HepG2 (cell line): ENCODE measurements around the gene EFL1. TPM values are rescaled to one million over a fixed set of nuclear protein-coding genes. Genes with fewer than 3 reads are reported as not detected.

Experiments used
- ATAC-seq: fragments of 200-7000 bp; cut with Tn5 transposase; 3 replicates; pipeline ENCODE4 v1.9.1; 2020; ENCODE audit warnings: mild to moderate bottlenecking, moderate library complexity
- BruUV-seq: library from RNA; stranded (reverse); fragments of 400-500 nt; replicated peaks from 2 replicates; lab custom pipeline; 2021; lab: Mats Ljungman, UMichigan
- CTCF ChIA-PET: fragments of 300-600 bp; formaldehyde crosslinking; extraction: SDS; loops from one replicate; lab custom pipeline; 2021; ENCODE audit warnings: low total read pairs, inconsistent platforms, low intra/inter-chr PET ratio; lab: Yijun Ruan, JAX
- POLR2A ChIA-PET: fragments of 350-600 bp; sonication (Branson Sonifier 250); formaldehyde crosslinking; loops from one replicate; lab custom pipeline; 2020; ENCODE audit warnings: antibody characterized with exemption, inconsistent platforms; lab: Yijun Ruan, JAX
- DNase-seq: peaks from one replicate; pipeline ENCODE4 v3.0.0-alpha.2; 2015; ENCODE audit warnings: low spot score
- FAIRE-seq: peaks from 3 replicates; lab custom pipeline; 2011; peaks lifted over from hg19 to GRCh38; lab: Jason Lieb, UNC
- H2AFZ ChIP-seq: one replicate; pipeline ENCODE4 v1.6.1; 2011; ENCODE audit warnings: low read length, inconsistent platforms
- H3K27ac ChIP-seq: fragments of 300-600 bp; 3 replicates; pipeline ENCODE4 v1.8.0; 2011; ENCODE audit warnings: mixed run types, mild to moderate bottlenecking, mixed read lengths, low read length, inconsistent platforms; ENCODE audit not compliant: insufficient read depth; ENCODE audit errors: extremely low read length
- H3K27me3 ChIP-seq, 2 experiments: fragments of 200-600 bp in 1 of 2; 2 replicates in 1 of 2; 3 replicates in 1 of 2; pipeline versions ENCODE4 v1.6.0 to v1.8.0; 2011; ENCODE audit warnings: low read length in 2 of 2, mild to moderate bottlenecking in 2 of 2, moderate library complexity in 2 of 2, inconsistent platforms in 1 of 2; ENCODE audit not compliant: insufficient read depth in 2 of 2, control insufficient read depth in 1 of 2
- H3K36me3 ChIP-seq, 2 experiments: fragments of 200-600 bp in 1 of 2; replicated peaks in 1 of 2; 2 replicates in 1 of 2; 3 replicates in 1 of 2; pipeline versions ENCODE4 v1.5.1 to v1.8.0; 2011; ENCODE audit warnings: low read length in 2 of 2, inconsistent platforms in 1 of 2; ENCODE audit not compliant: insufficient read depth in 2 of 2, control insufficient read depth in 1 of 2
- H3K4me1 ChIP-seq: 2 replicates; pipeline ENCODE4 v1.5.1; 2012; ENCODE audit warnings: low read length, inconsistent platforms; ENCODE audit not compliant: insufficient read depth
- H3K4me2 ChIP-seq: 2 replicates; pipeline ENCODE4 v1.6.0; 2011; ENCODE audit warnings: low read depth, low read length, inconsistent platforms
- H3K4me3 ChIP-seq, 3 experiments: fragments of 200-600 bp in 1 of 3; sonication (generic), shearing (Covaris generic) in 1 of 3; replicated peaks in 1 of 3; 2 replicates each; pipeline ENCODE4 v1.5.1; 2011 to 2016; ENCODE audit warnings: low read length in 3 of 3, inconsistent platforms in 2 of 3, low read depth in 2 of 3, mild to moderate bottlenecking in 2 of 3, control low read depth in 1 of 3, mixed read lengths in 1 of 3; ENCODE audit not compliant: insufficient read depth in 1 of 3
- H3K79me2 ChIP-seq: one replicate; pipeline ENCODE4 v1.6.1; 2011; ENCODE audit warnings: low read length, inconsistent platforms; ENCODE audit not compliant: insufficient read depth
- H3K9ac ChIP-seq: 2 replicates; pipeline ENCODE4 v1.6.0; 2011; ENCODE audit warnings: mild to moderate bottlenecking, low read depth, low read length, inconsistent platforms; ENCODE audit not compliant: insufficient read depth
- H3K9me3 ChIP-seq: 2 replicates; pipeline ENCODE4 v1.5.1; 2012; ENCODE audit warnings: mild to moderate bottlenecking, low read length
- H4K20me1 ChIP-seq: 2 replicates; pipeline ENCODE4 v1.6.0; 2011; ENCODE audit warnings: inconsistent platforms, mild to moderate bottlenecking, low read length, moderate library complexity; ENCODE audit not compliant: insufficient read depth
- EP300 ChIP-seq, 3 experiments: sonication (generic) in 1 of 3; formaldehyde crosslinking in 1 of 3; IDR thresholded peaks; 2 replicates each; pipeline versions ENCODE4 v1.5.1 to v1.6.1; 2011 to 2020; ENCODE audit warnings: low read depth in 2 of 3, low read length in 2 of 3, borderline replicate concordance in 1 of 3, improper control_type of control experiment in 1 of 3, mild to moderate bottlenecking in 1 of 3, missing genetic modification reagents in 1 of 3, moderate library complexity in 1 of 3
- FOXP1 ChIP-seq, 2 experiments: fragments of 450-650 bp in 1 of 2; IDR thresholded peaks; 2 replicates each; pipeline ENCODE4 v1.6.1; 2017 to 2018; ENCODE audit warnings: antibody characterized with exemption in 1 of 2
- HNRNPL ChIP-seq: fragments of 200-400 bp; formaldehyde crosslinking; IDR thresholded peaks from 2 replicates; pipeline ENCODE4 v1.6.1; 2017; ENCODE audit warnings: mild to moderate bottlenecking, low read depth, low read length
- MAFF ChIP-seq: IDR thresholded peaks from 2 replicates; pipeline ENCODE4 v1.6.1; 2011; ENCODE audit warnings: low read depth, low read length, improper control_type of control experiment
- NFATC3 ChIP-seq: sonication (generic); formaldehyde crosslinking; IDR thresholded peaks from 2 replicates; pipeline ENCODE4 v1.5.1; 2020; ENCODE audit warnings: mild to moderate bottlenecking, missing genetic modification reagents
- SCMH1 ChIP-seq: sonication (generic); formaldehyde crosslinking; IDR thresholded peaks from 2 replicates; pipeline ENCODE4 v1.9.0; 2021; ENCODE audit warnings: missing genetic modification reagents, mild to moderate bottlenecking, borderline replicate concordance
- SNRNP70 ChIP-seq: fragments of 200-400 bp; formaldehyde crosslinking; IDR thresholded peaks from 2 replicates; pipeline ENCODE4 v1.6.1; 2017; ENCODE audit warnings: mild to moderate bottlenecking, low read depth, low read length, moderate library complexity
- SP140L ChIP-seq: sonication (generic); formaldehyde crosslinking; IDR thresholded peaks from 2 replicates; pipeline ENCODE4 v1.4.0; 2020; ENCODE audit warnings: missing genetic modification reagents, borderline replicate concordance
- TBX2 ChIP-seq: sonication (generic); formaldehyde crosslinking; IDR thresholded peaks from 2 replicates; pipeline ENCODE4 v1.5.0; 2020; ENCODE audit warnings: missing genetic modification reagents, mild to moderate bottlenecking, borderline replicate concordance
- ZBTB7A ChIP-seq: sonication (generic); formaldehyde crosslinking; IDR thresholded peaks from 2 replicates; pipeline ENCODE4 v1.8.0; 2022; ENCODE audit warnings: mild to moderate bottlenecking, missing genetic modification reagents
- ZFP82 ChIP-seq: sonication (generic); formaldehyde crosslinking; IDR thresholded peaks from 2 replicates; pipeline ENCODE4 v1.5.1; 2020; ENCODE audit warnings: mild to moderate bottlenecking, missing genetic modification reagents, borderline replicate concordance
- ZFY ChIP-seq: sonication (generic); formaldehyde crosslinking; IDR thresholded peaks from 2 replicates; pipeline ENCODE4 v1.4.0; 2020; ENCODE audit warnings: missing genetic modification reagents
- ZNF331 ChIP-seq: sonication (generic); formaldehyde crosslinking; IDR thresholded peaks from 2 replicates; pipeline ENCODE4 v1.4.0; 2020; ENCODE audit warnings: missing genetic modification reagents
- ZNF34 ChIP-seq: sonication (generic); formaldehyde crosslinking; IDR thresholded peaks from 2 replicates; pipeline ENCODE4 v1.4.0; 2020; ENCODE audit warnings: mild to moderate bottlenecking, missing genetic modification reagents, borderline replicate concordance
- ZNF562 ChIP-seq: sonication (generic); formaldehyde crosslinking; IDR thresholded peaks from 2 replicates; pipeline ENCODE4 v1.8.0; 2022; ENCODE audit warnings: missing genetic modification reagents, borderline replicate concordance
- ZNF709 ChIP-seq: sonication (generic); formaldehyde crosslinking; IDR thresholded peaks from 2 replicates; pipeline ENCODE4 v1.5.0; 2020; ENCODE audit warnings: mild to moderate bottlenecking, missing genetic modification reagents
- WGBS: methylation state at CpG from one replicate; pipeline ENCODE4 v1.1.6; 2017; ENCODE audit warnings: low lambda C conversion rate; 5-methylcytosine and 5-hydroxymethylcytosine counted together
- in situ Hi-C: cut with HindIII; loops from 2 replicates; pipeline ENCODE4 v1.10.0; 2017; ENCODE audit warnings: low pct_unique_long_range_greater_than_20kb; ENCODE audit not compliant: extremely low pct_ligation_motif_present
- intact Hi-C: fragments of 100-400 bp; cut with micrococcal nuclease; formaldehyde crosslinking; loops from one replicate; pipeline ENCODE4 v1.10.0; 2022; ENCODE audit not compliant: unreplicated experiment
- polyA plus RNA-seq, 8 experiments: library from polyadenylated mRNA; depleted of rRNA in 3 of 8; stranded (reverse) in 7 of 8; unstranded in 1 of 8; fragments of >200 nt; fragmentation: Illumina TruSeq in 4 of 8; extraction: Trizol in 4 of 8; gene quantifications; 2 replicates each; pipeline versions ENCODE4 v1.2.1 to v1.2.3, GENCODE V29; 2011 to 2016; ENCODE audit warnings: low read depth in 4 of 8, missing spikeins in 1 of 8, mixed read lengths in 1 of 8; ENCODE audit not compliant: insufficient read depth in 1 of 8
- total RNA-seq, 5 experiments: library from RNA; depleted of rRNA; stranded (reverse); fragments of >200 nt; fragmentation: Illumina TruSeq; extraction: Trizol; gene quantifications; 2 replicates each; pipeline ENCODE4 v1.2.3, GENCODE V29; 2016; ENCODE audit warnings: low read depth in 1 of 5
- TF ChIP-seq, protein P1 (sequence below): IDR thresholded peaks from 2 replicates; pipeline ENCODE4 v1.6.1; 2016; ENCODE audit warnings: missing compliant biosample characterization, missing genetic modification reagents, borderline replicate concordance
- TF ChIP-seq, protein P2 (sequence below): sonication (generic); formaldehyde crosslinking; IDR thresholded peaks from 2 replicates; pipeline ENCODE4 v1.5.1; 2020; ENCODE audit warnings: mild to moderate bottlenecking, moderate library complexity, missing genetic modification reagents
- TF ChIP-seq, protein P3 (sequence below): fragments of 450-650 bp; IDR thresholded peaks from 2 replicates; pipeline ENCODE4 v1.6.1; 2017; ENCODE audit warnings: mild to moderate bottlenecking

The EFL1 gene
- total and polyA plus RNA-seq, 2 of the 13 experiments (the other 11 are each of a cell fraction or from before 2014, with no cell fraction given), result 6.4 to 12.0 TPM

DNA sequence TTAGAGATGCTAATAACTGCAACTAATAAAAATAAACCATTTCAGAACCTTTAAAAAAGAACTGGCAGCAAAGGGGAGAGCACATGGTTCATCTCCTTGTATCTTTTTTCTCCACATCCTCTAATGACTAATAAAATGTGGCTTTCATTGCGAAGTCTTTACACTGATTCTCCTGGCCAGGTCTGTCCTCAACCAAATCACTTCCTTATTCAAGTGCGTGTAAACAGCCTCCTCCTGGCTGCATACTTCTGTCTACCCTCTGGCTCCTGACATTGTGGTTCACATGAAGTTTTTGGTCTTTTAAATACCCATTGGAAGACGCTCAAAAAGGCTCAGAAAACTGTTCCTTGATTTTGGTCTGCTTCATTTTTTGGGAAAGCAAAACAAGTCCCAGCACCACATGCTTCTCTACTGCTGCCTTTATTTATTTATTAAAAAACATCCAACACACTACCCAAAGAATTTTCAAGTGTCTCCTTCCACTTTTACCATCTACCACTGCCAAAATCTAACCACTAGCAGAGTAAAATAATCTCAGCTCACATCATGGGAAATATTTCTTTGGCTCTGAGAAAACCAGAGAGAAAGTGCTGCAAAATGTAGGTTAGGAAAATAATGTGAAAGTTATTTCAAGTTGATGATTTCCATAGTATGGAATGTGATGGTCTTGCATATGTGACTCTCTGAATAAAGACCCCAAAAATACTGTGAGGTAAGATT is 85.1 kb downstream of the EFL1 start:
- no peak overlapping the region for H2AFZ ChIP-seq
- no peak overlapping the region for H3K4me3 ChIP-seq
- no TSS peak for BruUV-seq
- no peaks in the 10 kb centered on the region for H3K36me3 ChIP-seq
- H3K79me2 ChIP-seq, result no peaks in the 10 kb centered on the region
- no peak overlapping the region for H3K27ac ChIP-seq
- POLR2A ChIA-PET, result no interaction called here
- intact Hi-C loops, result no loop called here
- H4K20me1 ChIP-seq, result no peaks in the 10 kb centered on the region
- H3K4me1 ChIP-seq, result no peaks in the 10 kb centered on the region
- ATAC-seq (no peak), FAIRE-seq (no peak), DNase-seq (no peak)
- no peak overlapping the region for H3K9ac ChIP-seq
- in situ Hi-C loops, result no loop called here
- H3K9me3 ChIP-seq, result no peaks in the 10 kb centered on the region
- 99% methylated on average over 3 of the region's 3 CpGs for WGBS
- no peaks in the 10 kb centered on the region for H3K27me3 ChIP-seq
- CTCF ChIA-PET, result no interaction called here
- no peak overlapping the region for H3K4me2 ChIP-seq
- TF ChIP-seq FOXP1 (IDR thresholded peaks at IDR 0.05), result no peak
- TF ChIP-seq FOXP1 (CRISPR knock-in tag; IDR thresholded peaks at IDR 0.05), result no peak
- TF ChIP-seq ZFY (CRISPR knock-in tag), result no peak
- TF ChIP-seq, protein P1, sequence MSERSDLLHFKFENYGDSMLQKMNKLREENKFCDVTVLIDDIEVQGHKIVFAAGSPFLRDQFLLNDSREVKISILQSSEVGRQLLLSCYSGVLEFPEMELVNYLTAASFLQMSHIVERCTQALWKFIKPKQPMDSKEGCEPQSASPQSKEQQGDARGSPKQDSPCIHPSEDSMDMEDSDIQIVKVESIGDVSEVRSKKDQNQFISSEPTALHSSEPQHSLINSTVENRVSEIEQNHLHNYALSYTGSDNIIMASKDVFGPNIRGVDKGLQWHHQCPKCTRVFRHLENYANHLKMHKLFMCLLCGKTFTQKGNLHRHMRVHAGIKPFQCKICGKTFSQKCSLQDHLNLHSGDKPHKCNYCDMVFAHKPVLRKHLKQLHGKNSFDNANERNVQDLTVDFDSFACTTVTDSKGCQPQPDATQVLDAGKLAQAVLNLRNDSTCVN (CRISPR knock-in tag), result no peak
- TF ChIP-seq ZNF331 (CRISPR knock-in tag), result no peak
- no peak for TF ChIP-seq MAFF
- no peak for TF ChIP-seq HNRNPL
- TF ChIP-seq, protein P2, sequence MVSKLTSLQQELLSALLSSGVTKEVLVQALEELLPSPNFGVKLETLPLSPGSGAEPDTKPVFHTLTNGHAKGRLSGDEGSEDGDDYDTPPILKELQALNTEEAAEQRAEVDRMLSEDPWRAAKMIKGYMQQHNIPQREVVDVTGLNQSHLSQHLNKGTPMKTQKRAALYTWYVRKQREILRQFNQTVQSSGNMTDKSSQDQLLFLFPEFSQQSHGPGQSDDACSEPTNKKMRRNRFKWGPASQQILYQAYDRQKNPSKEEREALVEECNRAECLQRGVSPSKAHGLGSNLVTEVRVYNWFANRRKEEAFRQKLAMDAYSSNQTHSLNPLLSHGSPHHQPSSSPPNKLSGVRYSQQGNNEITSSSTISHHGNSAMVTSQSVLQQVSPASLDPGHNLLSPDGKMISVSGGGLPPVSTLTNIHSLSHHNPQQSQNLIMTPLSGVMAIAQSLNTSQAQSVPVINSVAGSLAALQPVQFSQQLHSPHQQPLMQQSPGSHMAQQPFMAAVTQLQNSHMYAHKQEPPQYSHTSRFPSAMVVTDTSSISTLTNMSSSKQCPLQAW (CRISPR knock-in tag), result no peak
- no peak for TF ChIP-seq TBX2 (CRISPR knock-in tag)
- TF ChIP-seq NFATC3 (CRISPR knock-in tag), result no peak
- TF ChIP-seq ZFP82 (CRISPR knock-in tag), result no peak
- no peak for TF ChIP-seq SCMH1
- no peak for TF ChIP-seq SNRNP70
- TF ChIP-seq ZNF34 (CRISPR knock-in tag), result no peak
- TF ChIP-seq ZBTB7A (CRISPR knock-in tag), result no peak
- TF ChIP-seq ZNF562 (CRISPR knock-in tag), result no peak
- TF ChIP-seq, protein P3, sequence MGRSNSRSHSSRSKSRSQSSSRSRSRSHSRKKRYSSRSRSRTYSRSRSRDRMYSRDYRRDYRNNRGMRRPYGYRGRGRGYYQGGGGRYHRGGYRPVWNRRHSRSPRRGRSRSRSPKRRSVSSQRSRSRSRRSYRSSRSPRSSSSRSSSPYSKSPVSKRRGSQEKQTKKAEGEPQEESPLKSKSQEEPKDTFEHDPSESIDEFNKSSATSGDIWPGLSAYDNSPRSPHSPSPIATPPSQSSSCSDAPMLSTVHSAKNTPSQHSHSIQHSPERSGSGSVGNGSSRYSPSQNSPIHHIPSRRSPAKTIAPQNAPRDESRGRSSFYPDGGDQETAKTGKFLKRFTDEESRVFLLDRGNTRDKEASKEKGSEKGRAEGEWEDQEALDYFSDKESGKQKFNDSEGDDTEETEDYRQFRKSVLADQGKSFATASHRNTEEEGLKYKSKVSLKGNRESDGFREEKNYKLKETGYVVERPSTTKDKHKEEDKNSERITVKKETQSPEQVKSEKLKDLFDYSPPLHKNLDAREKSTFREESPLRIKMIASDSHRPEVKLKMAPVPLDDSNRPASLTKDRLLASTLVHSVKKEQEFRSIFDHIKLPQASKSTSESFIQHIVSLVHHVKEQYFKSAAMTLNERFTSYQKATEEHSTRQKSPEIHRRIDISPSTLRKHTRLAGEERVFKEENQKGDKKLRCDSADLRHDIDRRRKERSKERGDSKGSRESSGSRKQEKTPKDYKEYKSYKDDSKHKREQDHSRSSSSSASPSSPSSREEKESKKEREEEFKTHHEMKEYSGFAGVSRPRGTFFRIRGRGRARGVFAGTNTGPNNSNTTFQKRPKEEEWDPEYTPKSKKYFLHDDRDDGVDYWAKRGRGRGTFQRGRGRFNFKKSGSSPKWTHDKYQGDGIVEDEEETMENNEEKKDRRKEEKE, result no peak
- TF ChIP-seq SP140L (CRISPR knock-in tag), result no peak
- no peak for TF ChIP-seq ZNF709
- TF ChIP-seq EP300 (IDR thresholded peaks at IDR 0.05; ENCODE audit: low read depth in 2 of 2, low read length in 2 of 2), result no peak
- no peak for TF ChIP-seq EP300 (CRISPR knock-in tag; IDR thresholded peaks at IDR 0.05; ENCODE audit: borderline replicate concordance)
